ENCODE results near the gene EXD3. TPM values are rescaled to one million over a fixed set of nuclear protein-coding genes. Genes with fewer than 3 reads are reported as not detected.
"Not testable (repeated sequence)": the region's sequence is repeated elsewhere in the genome, so short reads cannot be mapped to it uniquely, and the experiment has no call there.

Gene EXD3
- total RNA-seq, 5 donors from 2014 or later (not counting 1 experiment from before 2014, with no cell fraction given): 18.5 to 43.8 (median 38.0) TPM

DNA sequence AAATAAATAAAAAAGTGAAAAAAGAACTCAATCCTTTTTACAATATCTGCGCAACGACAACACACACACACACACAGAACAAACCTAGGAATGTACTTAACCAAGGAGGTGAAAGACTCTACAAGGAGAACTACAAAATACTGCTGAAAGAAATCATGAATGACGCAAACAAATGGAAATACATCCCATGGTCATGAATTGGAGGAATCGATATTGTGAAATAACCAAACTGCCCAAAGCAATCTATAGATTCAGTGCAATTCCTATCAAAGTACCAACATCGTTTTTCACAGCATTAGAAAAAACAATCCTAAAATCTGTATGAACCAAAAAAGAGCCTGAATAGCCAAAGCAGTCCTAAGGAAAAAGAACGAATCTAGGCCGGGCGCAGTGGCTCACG lies 91.0 kb downstream of the EXD3 start:
- H3K36me3 ChIP-seq (ENCODE audit: control insufficient read depth in 2 of 2, extremely low read depth in 1 of 2, insufficient read depth in 1 of 2, low read length in 1 of 2): no peaks in the 10 kb centered on the region
- H3K4me1 Mint-ChIP-seq: peaks cover 1 to 2% (median 2%) of the 10 kb centered on the region in 3 donors
- H3K27ac ChIP-seq (ENCODE audit: low read length): no peak overlapping the region
- no peaks in the 10 kb centered on the region for H3K9me3 ChIP-seq
- no peak overlapping the region for H3K27ac Mint-ChIP-seq
- CTCF ChIA-PET: no interaction called here
- H3K4me3 Mint-ChIP-seq: no peak overlapping the region
- 96% methylated on average over 7 of the region's 9 CpGs for WGBS (ENCODE audit: insufficient coverage)
- no peak overlapping the region for H3K4me3 ChIP-seq (ENCODE audit: control insufficient read depth in 1 of 2, extremely low read depth in 1 of 2, low read length in 1 of 2)
- DNase-seq: no peak
- H3K27me3 Mint-ChIP-seq: peaks cover 9 to 10% of the 10 kb centered on the region in 2 donors
- H3K4me1 ChIP-seq (ENCODE audit: control insufficient read depth in 1 of 2, extremely low read depth in 1 of 2, insufficient read depth in 2 of 2, low read length in 2 of 2): no peaks in the 10 kb centered on the region
- ATAC-seq (replicated peaks in 1 of 4): no peak
- H3K27me3 ChIP-seq (replicated peaks in 1 of 2; ENCODE audit: control insufficient read depth in 2 of 2, extremely low read depth in 1 of 2, insufficient read depth in 2 of 2, low read length in 1 of 2): peaks cover 0 to 5% of the 10 kb centered on the region in 2 experiments
- H3K9me3 Mint-ChIP-seq: peaks cover 3 to 11% (median 4%) of the 10 kb centered on the region in 3 donors
- peaks cover 9% of the 10 kb centered on the region for H3K36me3 Mint-ChIP-seq
- POLR2A ChIA-PET: no interaction called here

DNA sequence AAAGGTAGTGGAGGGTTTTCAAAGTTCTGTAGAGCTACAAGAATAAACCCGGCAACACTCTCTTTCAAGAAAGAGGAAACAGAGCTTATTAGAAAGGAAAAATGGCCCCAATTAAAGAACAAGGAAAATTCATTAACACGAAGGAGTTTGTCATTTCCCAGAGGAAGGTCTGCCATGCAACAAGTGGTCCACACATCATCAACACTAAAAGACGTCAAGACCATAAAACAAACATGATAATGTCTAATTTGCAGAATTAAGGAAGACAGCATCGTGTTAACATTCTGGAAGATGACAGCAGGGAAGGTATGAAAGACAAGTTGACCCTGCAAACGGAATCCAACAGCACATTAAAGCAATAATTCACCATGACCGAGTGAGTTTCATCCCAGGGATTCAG lies 92.3 kb downstream of the EXD3 start:
- peaks cover 0 to 18% of the 10 kb centered on the region in 2 experiments for H3K27me3 ChIP-seq (replicated peaks in 1 of 2; ENCODE audit: control insufficient read depth in 2 of 2, extremely low read depth in 1 of 2, insufficient read depth in 2 of 2, low read length in 1 of 2)
- peaks cover 0 to 3% of the 10 kb centered on the region in 2 experiments for H3K4me1 ChIP-seq (ENCODE audit: control insufficient read depth in 1 of 2, extremely low read depth in 1 of 2, insufficient read depth in 2 of 2, low read length in 2 of 2)
- Mint-ChIP-seq H3K4me1 (peaks cover 11 to 13% (median 11%) of the 10 kb centered on the region in 3 donors), H3K36me3 (peaks cover 4% of the 10 kb centered on the region), H3K27ac (no peak overlapping the region), H3K4me3 (no peak overlapping the region), H3K9me3 (peaks cover 0 to 7% (median 0%) of the 10 kb centered on the region in 3 donors), H3K27me3 (peaks cover 13 to 22% of the 10 kb centered on the region in 2 donors)
- H3K4me3 ChIP-seq (ENCODE audit: control insufficient read depth in 1 of 2, extremely low read depth in 1 of 2, low read length in 1 of 2): no peak overlapping the region
- 96% methylated on average over 3 of the region's 6 CpGs for WGBS (ENCODE audit: insufficient coverage)
- no peaks in the 10 kb centered on the region for H3K36me3 ChIP-seq (ENCODE audit: control insufficient read depth in 2 of 2, extremely low read depth in 1 of 2, insufficient read depth in 1 of 2, low read length in 1 of 2)
- POLR2A ChIA-PET: no interaction called here
- H3K27ac ChIP-seq (ENCODE audit: low read length): no peak overlapping the region
- CTCF ChIA-PET: no interaction called here
- ATAC-seq (replicated peaks in 1 of 4) (no peak), DNase-seq (no peak)
- no peaks in the 10 kb centered on the region for H3K9me3 ChIP-seq

DNA sequence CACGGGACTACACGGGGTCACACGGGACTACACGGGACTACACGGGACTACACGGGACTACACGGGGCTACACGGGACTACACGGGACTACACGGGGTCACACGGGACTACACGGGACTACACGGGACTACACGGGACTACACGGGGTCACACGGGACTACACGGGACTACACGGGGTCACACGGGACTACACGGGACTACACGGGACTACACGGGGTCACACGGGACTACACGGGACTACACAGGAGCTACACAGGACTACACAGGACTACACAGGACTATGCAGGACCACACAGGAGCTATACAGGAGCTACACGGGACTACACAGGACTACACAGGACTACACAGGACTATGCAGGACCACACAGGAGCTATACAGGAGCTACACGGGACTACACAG lies 93.4 kb downstream of the EXD3 start:
- H3K27me3 Mint-ChIP-seq: peaks cover 17 to 29% of the 10 kb centered on the region in 2 donors
- no CpG with 5 or more reads among the region's 26 CpGs for WGBS (ENCODE audit: insufficient coverage)
- ATAC-seq (replicated peaks in 1 of 4); H3K36me3 Mint-ChIP-seq; POLR2A ChIA-PET; H3K9me3 ChIP-seq; H3K9me3 Mint-ChIP-seq; H3K4me3 ChIP-seq (ENCODE audit: control insufficient read depth in 1 of 2, extremely low read depth in 1 of 2, low read length in 1 of 2); H3K36me3 ChIP-seq (ENCODE audit: control insufficient read depth in 2 of 2, extremely low read depth in 1 of 2, insufficient read depth in 1 of 2, low read length in 1 of 2); DNase-seq; H3K4me1 ChIP-seq (ENCODE audit: control insufficient read depth in 1 of 2, extremely low read depth in 1 of 2, insufficient read depth in 2 of 2, low read length in 2 of 2); H3K27ac ChIP-seq (ENCODE audit: low read length); CTCF ChIA-PET; H3K4me3 Mint-ChIP-seq; H3K27ac Mint-ChIP-seq: not testable (repeated sequence)
- H3K4me1 Mint-ChIP-seq: peaks cover 11 to 14% (median 13%) of the 10 kb centered on the region in 3 donors
- peaks cover 0 to 28% of the 10 kb centered on the region in 2 experiments for H3K27me3 ChIP-seq (replicated peaks in 1 of 2; ENCODE audit: control insufficient read depth in 2 of 2, extremely low read depth in 1 of 2, insufficient read depth in 2 of 2, low read length in 1 of 2)

DNA sequence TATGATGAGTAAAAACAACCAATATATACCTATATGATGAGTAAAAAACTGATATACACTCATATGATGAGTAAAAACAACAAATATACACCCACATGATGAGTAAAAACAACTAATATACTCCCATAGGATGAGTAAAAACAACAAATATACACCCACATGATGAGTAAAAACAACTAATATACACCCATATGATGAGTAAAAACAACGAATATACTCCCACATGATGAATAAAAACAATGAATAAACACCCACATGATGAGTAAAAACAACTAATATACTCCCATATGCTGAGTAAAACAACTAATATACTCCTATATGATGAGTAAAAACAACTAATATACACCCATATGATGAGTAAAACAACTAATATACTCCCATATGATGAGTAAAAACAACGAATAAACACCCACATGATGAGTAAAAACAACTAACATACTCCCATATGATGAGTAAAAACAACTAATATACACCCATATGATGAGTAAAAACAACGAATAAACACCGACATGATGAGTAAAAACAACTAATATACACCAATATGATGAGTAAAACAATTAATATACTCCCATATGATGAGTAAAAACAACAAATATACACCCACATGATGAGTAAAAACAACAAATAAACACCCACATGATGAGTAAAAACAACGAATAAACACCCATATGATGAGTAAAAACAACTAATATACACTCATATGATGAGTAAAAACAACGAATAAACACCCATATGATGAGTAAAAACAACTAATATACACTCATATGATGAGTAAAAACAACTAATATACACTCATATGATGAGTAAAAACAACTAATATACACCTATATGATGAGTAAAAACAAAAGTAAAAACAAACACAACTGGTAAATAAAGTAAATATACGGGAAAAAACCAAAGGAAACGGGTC lies 95.1 kb downstream of the EXD3 start:
- ATAC-seq (replicated peaks in 1 of 4); CTCF ChIA-PET; H3K27ac ChIP-seq (ENCODE audit: low read length); H3K4me3 Mint-ChIP-seq; H3K4me3 ChIP-seq (ENCODE audit: control insufficient read depth in 1 of 2, extremely low read depth in 1 of 2, low read length in 1 of 2); H3K4me1 ChIP-seq (ENCODE audit: control insufficient read depth in 1 of 2, extremely low read depth in 1 of 2, insufficient read depth in 2 of 2, low read length in 2 of 2); H3K36me3 ChIP-seq (ENCODE audit: control insufficient read depth in 2 of 2, extremely low read depth in 1 of 2, insufficient read depth in 1 of 2, low read length in 1 of 2); H3K27ac Mint-ChIP-seq; POLR2A ChIA-PET; H3K36me3 Mint-ChIP-seq; H3K9me3 Mint-ChIP-seq; H3K9me3 ChIP-seq: not testable (repeated sequence)
- 27% methylated on average over 3 of the region's 8 CpGs for WGBS (ENCODE audit: insufficient coverage)
- DNase-seq: peak in 1 of 35 experiments; percentile 48
- peaks cover 0 to 39% of the 10 kb centered on the region in 2 experiments for H3K27me3 ChIP-seq (replicated peaks in 1 of 2; ENCODE audit: control insufficient read depth in 2 of 2, extremely low read depth in 1 of 2, insufficient read depth in 2 of 2, low read length in 1 of 2)
- Mint-ChIP-seq H3K4me1 (peaks cover 11 to 14% (median 13%) of the 10 kb centered on the region in 3 donors), H3K27me3 (peaks cover 17 to 32% of the 10 kb centered on the region in 2 donors)

DNA sequence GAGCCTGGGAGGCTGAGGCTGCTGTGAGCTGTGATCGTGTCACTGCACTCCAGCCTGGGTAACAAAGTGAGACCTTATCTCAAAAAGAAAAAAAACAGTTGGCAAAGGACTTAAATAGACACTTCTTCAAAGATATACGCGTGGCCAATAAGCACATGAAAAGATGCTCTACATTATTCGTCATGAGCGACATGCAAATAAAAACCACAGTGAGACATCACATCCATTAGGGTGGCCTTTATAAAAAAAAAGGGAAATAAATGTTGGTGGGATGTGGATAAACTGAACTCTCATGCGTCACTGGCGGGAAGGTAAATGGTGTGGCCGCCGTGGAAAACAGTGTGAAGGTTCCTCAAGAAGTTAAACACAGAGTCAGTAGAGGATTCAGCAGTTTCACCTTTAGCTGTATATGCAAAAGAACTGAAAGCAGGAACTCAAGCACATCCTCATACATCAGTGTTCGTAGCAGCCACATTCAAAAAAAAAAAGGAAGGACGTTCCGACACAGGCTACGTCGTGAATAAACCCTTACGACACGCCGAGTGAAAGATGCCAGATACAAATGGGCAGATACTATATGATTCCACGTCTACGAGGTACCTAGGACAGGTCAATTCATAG lies 96.4 kb downstream of the EXD3 start:
- peak in 2 of 35 experiments; percentile 40 for DNase-seq
- peaks cover 11 to 19% (median 13%) of the 10 kb centered on the region in 3 donors for H3K4me1 Mint-ChIP-seq
- ATAC-seq (replicated peaks in 1 of 4): peak in 3 of 4 experiments; percentile 50 to 89 (median 63)

DNA sequence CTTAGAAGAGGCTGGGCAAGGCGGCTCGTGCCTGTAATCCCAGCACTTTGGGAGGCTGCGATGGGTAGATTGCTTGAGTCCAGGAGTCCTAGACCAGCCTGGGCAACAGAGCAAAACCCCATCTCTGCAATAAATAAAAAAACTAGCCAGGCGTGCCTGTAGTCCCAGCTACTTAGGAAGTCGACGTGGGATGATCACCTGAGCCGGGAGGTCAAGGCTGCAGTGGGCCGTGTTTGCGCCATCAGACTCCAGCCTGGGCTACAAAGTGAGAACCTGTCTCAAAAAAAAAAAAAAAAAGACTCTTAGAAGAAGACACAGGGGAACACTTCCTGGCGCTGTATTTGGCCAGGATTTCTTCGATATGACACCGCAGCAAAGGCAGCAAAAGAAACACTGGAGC lies 97.2 kb downstream of the EXD3 start:
- Mint-ChIP-seq H3K9me3 (peaks cover 0 to 7% (median 0%) of the 10 kb centered on the region in 3 donors), H3K4me3 (no peak overlapping the region), H3K27me3 (peaks cover 17 to 35% of the 10 kb centered on the region in 2 donors), H3K27ac (peak overlapping the region in 1 of 2 donors; percentile 23), H3K4me1 (peaks cover 11 to 19% (median 13%) of the 10 kb centered on the region in 3 donors), H3K36me3 (no peaks in the 10 kb centered on the region)
- Histone ChIP-seq H3K36me3 (ENCODE audit: control insufficient read depth in 2 of 2, extremely low read depth in 1 of 2, insufficient read depth in 1 of 2, low read length in 1 of 2) (no peaks in the 10 kb centered on the region), H3K9me3 (no peaks in the 10 kb centered on the region), H3K27ac (ENCODE audit: low read length) (no peak overlapping the region), H3K4me3 (ENCODE audit: control insufficient read depth in 1 of 2, extremely low read depth in 1 of 2, low read length in 1 of 2) (no peak overlapping the region), H3K27me3 (replicated peaks in 1 of 2; ENCODE audit: control insufficient read depth in 2 of 2, extremely low read depth in 1 of 2, insufficient read depth in 2 of 2, low read length in 1 of 2) (peaks cover 0 to 56% of the 10 kb centered on the region in 2 experiments), H3K4me1 (ENCODE audit: control insufficient read depth in 1 of 2, extremely low read depth in 1 of 2, insufficient read depth in 2 of 2, low read length in 2 of 2) (peaks cover 0 to 10% of the 10 kb centered on the region in 2 experiments)
- CTCF ChIA-PET: no interaction called here
- POLR2A ChIA-PET: no interaction called here
- ATAC-seq (replicated peaks in 1 of 4) (no peak), DNase-seq (no peak)
- WGBS (ENCODE audit: insufficient coverage): 93% methylated on average over 5 of the region's 12 CpGs

More for the DNA sequence above, 96.4 kb downstream of the EXD3 start:
- H3K27ac Mint-ChIP-seq: peak overlapping the region; percentile 71 to 73
- Histone ChIP-seq H3K27ac (ENCODE audit: low read length) (no peak overlapping the region), H3K4me1 (ENCODE audit: control insufficient read depth in 1 of 2, extremely low read depth in 1 of 2, insufficient read depth in 2 of 2, low read length in 2 of 2) (peaks cover 0 to 3% of the 10 kb centered on the region in 2 experiments), H3K9me3 (no peaks in the 10 kb centered on the region), H3K36me3 (ENCODE audit: control insufficient read depth in 2 of 2, extremely low read depth in 1 of 2, insufficient read depth in 1 of 2, low read length in 1 of 2) (no peaks in the 10 kb centered on the region), H3K27me3 (replicated peaks in 1 of 2; ENCODE audit: control insufficient read depth in 2 of 2, extremely low read depth in 1 of 2, insufficient read depth in 2 of 2, low read length in 1 of 2) (peaks cover 0 to 48% of the 10 kb centered on the region in 2 experiments), H3K4me3 (ENCODE audit: control insufficient read depth in 1 of 2, extremely low read depth in 1 of 2, low read length in 1 of 2) (no peak overlapping the region)
- ChIA-PET POLR2A (no interaction called here), CTCF (no interaction called here)
- peaks cover 0 to 7% (median 0%) of the 10 kb centered on the region in 3 donors for H3K9me3 Mint-ChIP-seq
- 20% methylated on average over 12 of the region's 19 CpGs for WGBS (ENCODE audit: insufficient coverage)
- H3K27me3 Mint-ChIP-seq: peaks cover 17 to 35% of the 10 kb centered on the region in 2 donors
- H3K36me3 Mint-ChIP-seq: no peaks in the 10 kb centered on the region
- peak overlapping the region; percentile 38 to 69 (median 60) for H3K4me3 Mint-ChIP-seq
